Tracheal epithelial cell (primary cell): ENCODE data around the gene TMEM44. TPM values are rescaled to one million over a fixed set of nuclear protein-coding genes. Genes with fewer than 3 reads are reported as not detected.

Experiments used
- total RNA-seq: library from RNA; depleted of rRNA; stranded (reverse); fragments of >200 nt; gene quantifications from 2 replicates; pipeline ENCODE4 v1.2.1, GENCODE V29; 2014

Gene TMEM44
- total RNA-seq: 7.5 and 14.7 TPM in 2 replicates

GRCh38 chr3:194633349-194634004 is at the start of gene TMEM44:
TSS of gene TMEM44 (minus strand) at chr3:194633419. CDS start at chr3:194633215, 204 bp downstream.

DNA sequence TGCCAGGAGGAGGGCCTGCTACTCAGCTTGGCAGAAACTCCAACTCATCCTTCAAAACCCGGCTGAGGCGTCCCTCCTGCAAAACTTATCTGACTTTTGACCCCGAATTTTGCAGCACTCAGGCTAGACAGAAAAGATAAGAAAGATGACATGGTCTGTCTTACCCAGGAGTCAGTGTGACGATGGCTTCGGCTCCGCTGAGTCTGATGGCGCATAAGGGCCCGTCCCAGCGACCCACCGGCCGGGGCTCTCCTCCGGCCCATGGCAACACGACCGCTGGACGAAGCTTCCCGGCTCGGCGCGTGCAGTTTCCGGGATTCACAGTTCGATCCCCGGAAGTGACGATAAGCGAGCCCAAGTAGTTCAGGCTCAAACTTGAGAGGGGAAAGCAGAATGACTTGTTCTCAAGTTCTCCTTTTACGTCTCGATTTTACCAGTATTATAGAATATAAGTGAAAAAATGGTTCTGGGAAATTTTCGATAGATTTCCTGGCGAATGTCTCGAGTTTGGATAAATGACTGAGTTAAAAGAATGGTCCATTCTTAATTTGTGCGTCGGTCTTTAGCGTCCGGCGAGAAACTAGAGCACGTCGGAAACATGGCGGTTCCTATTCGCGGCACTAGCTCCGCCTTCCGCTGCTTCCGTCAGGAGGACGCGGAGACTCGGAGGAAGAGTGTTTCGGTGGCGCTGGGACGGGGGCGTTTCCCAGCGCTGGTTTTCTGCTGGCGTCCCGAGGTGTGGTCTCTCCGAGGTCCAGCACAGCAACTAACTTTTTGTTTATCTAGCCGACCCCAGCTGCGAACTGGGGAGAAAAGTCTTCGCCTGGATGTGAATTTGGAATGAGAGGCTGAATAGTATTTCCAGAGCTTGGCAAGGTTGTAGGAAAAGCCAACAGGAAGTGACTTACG is 38.9 kb upstream of the TMEM44 start, which contains the start of gene LSG1:
Gene LSG1 (minus strand): TSS at position 292 of the 909 bp plus-strand sequence. CDS start 29 bp downstream, at position 263.

Other genes starting within 250 kb of the TMEM44 start
- not detected in 2 replicates for gene GP5, start 234.2 kb downstream of the TMEM44 start, total RNA-seq
- gene ATP13A3, start 146.4 kb downstream of the TMEM44 start, total RNA-seq: 191 and 268 TPM in 2 replicates
- gene LSG1, start 38.8 kb upstream of the TMEM44 start, total RNA-seq: 44.5 and 58.8 TPM in 2 replicates
- gene FAM43A, start 52.5 kb upstream of the TMEM44 start, total RNA-seq: 3.1 and 3.8 TPM in 2 replicates